Astrocyte of the cerebellum (primary cell): Measurements from ENCODE around the gene USP35.

ENCODE experiments used
- DNase-seq: peaks from one replicate; pipeline ENCODE4 v3.0.0-alpha.2; 2011; ENCODE audit warnings: low read depth
- H3K4me3 ChIP-seq: 2 replicates; pipeline ENCODE4 v1.5.1; 2011; ENCODE audit warnings: mild to moderate bottlenecking, low read depth, low read length, moderate library complexity
- in situ Hi-C: cut with HindIII; loops from 2 replicates; pipeline ENCODE4 v1.10.0; 2017; ENCODE audit warnings: low sequenced_read_pairs
- TF ChIP-seq, protein P1 (sequence below): IDR thresholded peaks from 2 replicates; pipeline ENCODE4 v1.5.1; 2012; ENCODE audit warnings: low read length, low read depth, moderate library complexity, mild to moderate bottlenecking; ENCODE audit errors: missing control alignments

Gene USP35

DNA sequence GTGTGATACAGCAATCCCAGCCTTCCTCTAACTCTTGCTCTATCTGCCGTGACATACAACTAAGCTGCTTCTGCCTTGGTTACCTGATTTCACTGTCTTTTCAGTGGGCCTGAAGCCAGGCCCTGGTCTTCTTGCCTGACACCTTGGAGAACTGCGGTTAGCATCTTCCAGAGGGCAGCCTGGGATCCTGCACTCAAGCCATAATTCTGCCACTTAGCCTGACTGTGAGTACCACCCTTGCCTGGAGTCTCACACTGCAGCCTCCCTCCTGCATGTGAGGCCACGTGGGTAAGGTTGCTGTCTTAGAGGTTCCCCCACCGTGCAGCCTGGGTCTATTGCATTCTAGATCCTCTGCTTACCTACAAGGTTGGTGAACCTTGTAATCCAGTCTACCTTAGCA is 35.8 kb downstream of the USP35 start:
- TF ChIP-seq, protein P1, sequence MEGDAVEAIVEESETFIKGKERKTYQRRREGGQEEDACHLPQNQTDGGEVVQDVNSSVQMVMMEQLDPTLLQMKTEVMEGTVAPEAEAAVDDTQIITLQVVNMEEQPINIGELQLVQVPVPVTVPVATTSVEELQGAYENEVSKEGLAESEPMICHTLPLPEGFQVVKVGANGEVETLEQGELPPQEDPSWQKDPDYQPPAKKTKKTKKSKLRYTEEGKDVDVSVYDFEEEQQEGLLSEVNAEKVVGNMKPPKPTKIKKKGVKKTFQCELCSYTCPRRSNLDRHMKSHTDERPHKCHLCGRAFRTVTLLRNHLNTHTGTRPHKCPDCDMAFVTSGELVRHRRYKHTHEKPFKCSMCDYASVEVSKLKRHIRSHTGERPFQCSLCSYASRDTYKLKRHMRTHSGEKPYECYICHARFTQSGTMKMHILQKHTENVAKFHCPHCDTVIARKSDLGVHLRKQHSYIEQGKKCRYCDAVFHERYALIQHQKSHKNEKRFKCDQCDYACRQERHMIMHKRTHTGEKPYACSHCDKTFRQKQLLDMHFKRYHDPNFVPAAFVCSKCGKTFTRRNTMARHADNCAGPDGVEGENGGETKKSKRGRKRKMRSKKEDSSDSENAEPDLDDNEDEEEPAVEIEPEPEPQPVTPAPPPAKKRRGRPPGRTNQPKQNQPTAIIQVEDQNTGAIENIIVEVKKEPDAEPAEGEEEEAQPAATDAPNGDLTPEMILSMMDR = no peak
- no peak overlapping the region for H3K4me3 ChIP-seq
- no peak for DNase-seq
- in situ Hi-C loops = no loop called here

GRCh38 chr11:78224906-78225420 is 36.2 kb downstream of the USP35 start:
- TF ChIP-seq, protein P1 = no peak
- in situ Hi-C loops = no loop called here
- no peak for DNase-seq
- no peak overlapping the region for H3K4me3 ChIP-seq

- TF ChIP-seq, protein P1 = no peak
- DNase-seq = no peak
- in situ Hi-C loops = no loop called here
- no peak overlapping the region for H3K4me3 ChIP-seq
These were observed 38.3 kb downstream of the USP35 start for GRCh38 chr11:78226684-78227680.

GRCh38 chr11:78227921-78228320 is 39.2 kb downstream of the USP35 start:
- DNase-seq = no peak
- H3K4me3 ChIP-seq = no peak overlapping the region
- in situ Hi-C loops = no loop called here
- TF ChIP-seq, protein P1 = no peak

- in situ Hi-C loops = no loop called here
- no peak overlapping the region for H3K4me3 ChIP-seq
- DNase-seq = no peak
- TF ChIP-seq, protein P1 = peak; percentile 70
These were observed 39.7 kb downstream of the USP35 start for GRCh38 chr11:78228467-78228866.

GRCh38 chr11:78229106-78229505 is 40.4 kb downstream of the USP35 start:
- in situ Hi-C loops = no loop called here
- no peak overlapping the region for H3K4me3 ChIP-seq
- no peak for DNase-seq
- TF ChIP-seq, protein P1 = no peak
